Activated naive CD4-positive, alpha-beta T cell treated with anti-CD3 and anti-CD28 coated beads, Interleukin-2, amount 50 U/mL, for 72 hours (primary cell): Measurements from ENCODE around the gene ENTPD5. TPM values are rescaled to one million over a fixed set of nuclear protein-coding genes. Genes with fewer than 3 reads are reported as not detected.
"Not testable (repeated sequence)": the region's sequence is repeated elsewhere in the genome, so short reads cannot be mapped to it uniquely, and the experiment has no call there.

Experiments
- ATAC-seq, 2 donors: fragments of 150-1000 bp; cut with Tn5 transposase; 2 replicates each; pipeline ENCODE4 v1.10.0; 2021; ENCODE audit warnings: mild to moderate bottlenecking in 2 of 2, moderate library complexity in 2 of 2
- DNase-seq, 2 donors: peaks; one replicate each; pipeline ENCODE4 v3.0.0; 2021 to 2022; ENCODE audit warnings: low spot score in 2 of 2
- H3K27ac Mint-ChIP-seq, 2 donors: one replicate each; pipeline ENCODE4 v1.8.0; 2022; ENCODE audit warnings: mild to moderate bottlenecking in 2 of 2, mixed read lengths in 2 of 2
- H3K36me3 Mint-ChIP-seq, 2 donors: one replicate each; pipeline ENCODE4 v1.8.0; 2022; ENCODE audit warnings: mixed read lengths in 2 of 2
- H3K9me3 Mint-ChIP-seq, 2 donors: one replicate each; pipeline ENCODE4 v1.8.0; 2022; ENCODE audit warnings: mixed read lengths in 2 of 2
- total RNA-seq, 2 donors: library from RNA; stranded (reverse); gene quantifications; one replicate each; pipeline ENCODE4 v1.2.3, GENCODE V29; 2022

ENTPD5 gene
- total RNA-seq, 2 donors from 2014 or later: 3.1 to 14.4 TPM

DNA sequence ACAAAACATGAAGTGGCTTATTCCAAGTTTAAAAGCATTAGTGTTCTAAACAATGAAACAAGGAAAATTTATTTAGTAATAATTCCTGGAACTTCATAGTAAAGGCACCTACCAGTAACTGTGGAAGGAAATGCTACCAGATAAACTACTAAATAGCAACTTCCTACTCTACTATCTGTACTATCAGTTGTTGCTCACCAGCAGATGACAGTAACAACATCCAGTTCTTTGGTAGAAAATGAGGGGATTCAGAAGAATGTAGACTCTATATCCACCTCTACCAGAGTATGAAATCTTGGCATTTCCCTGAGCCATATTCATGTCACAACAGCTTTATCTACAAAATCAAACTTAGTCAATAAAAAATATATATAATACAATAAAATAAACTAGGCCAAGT is 3.1 kb downstream of the ENTPD5 start:
- DNase-seq (no peak), ATAC-seq (no peak)
- Mint-ChIP-seq H3K36me3 (peaks cover 0 to 4% of the 10 kb centered on the region in 2 donors), H3K27ac (no peak overlapping the region), H3K9me3 (no peaks in the 10 kb centered on the region)

DNA sequence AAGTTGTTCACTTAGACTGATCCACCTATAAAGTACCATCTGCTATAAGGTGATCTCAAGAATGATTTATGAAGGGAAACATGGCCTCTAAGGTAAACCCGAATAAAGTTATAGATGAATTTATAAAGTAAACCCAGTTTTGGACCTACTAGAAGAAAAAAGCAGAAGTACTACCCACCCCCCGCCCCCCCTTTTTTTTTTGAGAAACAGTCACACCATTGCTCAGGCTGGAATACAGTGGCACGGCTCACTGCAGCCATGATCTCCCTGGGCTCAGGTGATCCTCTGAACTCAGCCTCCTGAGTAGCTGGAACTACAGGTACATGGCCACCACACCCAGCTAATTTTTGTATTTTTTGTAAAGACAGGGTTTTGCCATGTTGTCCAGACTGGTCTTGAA is 3.9 kb downstream of the ENTPD5 start:
- no peak for DNase-seq
- no peak for ATAC-seq
- H3K9me3 Mint-ChIP-seq: no peaks in the 10 kb centered on the region
- H3K36me3 Mint-ChIP-seq: peaks cover 0 to 4% of the 10 kb centered on the region in 2 donors
- H3K27ac Mint-ChIP-seq: no peak overlapping the region

DNA sequence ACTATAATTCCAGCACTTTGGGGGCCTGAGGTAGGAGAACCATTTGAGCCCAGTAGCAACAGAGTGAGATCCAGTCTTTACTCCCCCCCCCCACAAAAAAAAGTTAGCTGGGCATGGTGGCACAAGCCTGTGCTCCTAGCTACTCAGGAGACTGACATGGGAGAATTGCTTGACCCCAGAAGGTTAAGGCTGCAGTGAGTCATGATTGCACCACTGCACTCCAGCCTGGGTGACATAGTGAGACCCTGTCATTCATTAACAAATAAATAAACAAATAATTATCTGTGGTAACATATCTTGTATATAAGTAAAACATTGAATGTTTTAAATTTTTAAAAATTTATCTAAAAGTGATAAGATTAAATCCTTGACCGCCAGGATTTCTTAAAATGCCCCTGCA is 4.8 kb downstream of the ENTPD5 start:
- no peak for ATAC-seq
- Mint-ChIP-seq H3K36me3 (peaks cover 0 to 4% of the 10 kb centered on the region in 2 donors), H3K27ac (no peak overlapping the region), H3K9me3 (no peaks in the 10 kb centered on the region)
- DNase-seq: no peak

DNA sequence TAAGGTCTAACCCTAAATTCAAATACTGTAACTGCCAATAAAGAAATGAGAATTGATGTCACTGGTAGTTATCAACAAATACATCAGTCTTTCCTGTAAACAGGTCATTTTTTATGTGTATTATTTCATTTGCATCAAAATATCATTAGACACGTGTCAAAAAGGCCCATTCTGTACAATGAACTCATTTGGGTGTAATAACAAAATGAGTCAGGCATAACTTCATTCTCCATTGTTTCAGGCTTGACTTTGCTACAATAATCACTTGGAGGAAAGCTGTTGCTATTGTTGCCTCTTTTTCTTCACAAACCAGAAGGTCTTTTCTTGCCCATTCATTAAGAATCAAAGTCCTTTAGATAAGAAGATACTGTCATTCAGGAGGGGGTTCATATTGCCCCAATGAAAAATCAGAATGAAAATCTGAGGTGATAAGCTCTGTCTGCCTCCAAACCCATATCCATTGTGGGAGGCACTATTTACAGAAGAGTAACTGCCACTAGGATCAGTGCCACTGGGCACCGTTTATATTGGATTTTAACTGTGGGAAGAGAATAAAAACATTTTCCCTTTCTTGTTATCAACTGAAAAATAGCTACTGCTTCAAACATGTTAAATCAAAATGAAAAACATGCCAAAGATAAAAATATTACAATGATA is 10.1 kb downstream of the ENTPD5 start:
- ATAC-seq (no peak), DNase-seq (no peak)
- no peak overlapping the region for H3K27ac Mint-ChIP-seq
- peaks cover 0 to 4% of the 10 kb centered on the region in 2 donors for H3K36me3 Mint-ChIP-seq
- no peaks in the 10 kb centered on the region for H3K9me3 Mint-ChIP-seq

DNA sequence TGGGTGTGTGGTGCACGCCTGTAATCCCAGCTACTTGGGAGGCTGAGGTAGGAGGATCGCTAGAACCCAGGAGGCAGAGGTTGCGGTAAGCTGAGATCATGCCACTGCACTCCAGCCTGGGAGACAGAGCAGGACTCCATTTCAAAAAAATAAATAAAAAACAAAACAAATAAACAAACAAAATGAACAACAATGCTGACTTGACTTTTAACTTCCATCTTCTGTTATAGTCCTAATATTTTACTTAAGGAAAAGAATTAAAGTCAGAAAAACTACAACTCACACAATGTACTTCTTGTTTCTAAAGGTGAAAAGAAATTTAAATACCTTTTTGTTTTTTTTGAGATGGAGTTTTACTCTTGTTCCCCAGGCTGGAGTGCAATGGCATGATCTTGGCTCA is 13.4 kb downstream of the ENTPD5 start:
- not testable (repeated sequence) for H3K36me3 Mint-ChIP-seq, H3K27ac Mint-ChIP-seq, H3K9me3 Mint-ChIP-seq, DNase-seq, ATAC-seq

DNA sequence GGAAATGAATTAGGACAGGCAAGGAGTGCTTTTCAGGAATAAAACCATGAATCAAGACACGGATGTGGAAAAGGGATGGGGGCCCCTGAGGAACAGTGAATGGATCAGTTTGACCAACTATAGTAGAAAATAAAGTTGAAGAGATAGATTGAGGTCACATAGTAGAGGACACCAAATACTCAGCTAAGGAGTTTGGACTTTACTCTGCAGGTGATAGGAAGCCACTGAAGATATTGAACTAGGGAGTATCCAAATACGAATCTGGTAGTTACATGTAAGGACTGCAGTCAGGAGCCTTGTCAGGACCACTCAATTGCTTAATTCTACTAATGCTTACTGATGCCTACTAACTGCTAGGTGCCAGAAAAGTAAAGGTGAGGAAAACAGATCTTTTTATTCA is 20.4 kb downstream of the ENTPD5 start:
- no peak for ATAC-seq
- Mint-ChIP-seq H3K9me3 (no peaks in the 10 kb centered on the region), H3K27ac (no peak overlapping the region), H3K36me3 (no peaks in the 10 kb centered on the region)
- DNase-seq: no peak

DNA sequence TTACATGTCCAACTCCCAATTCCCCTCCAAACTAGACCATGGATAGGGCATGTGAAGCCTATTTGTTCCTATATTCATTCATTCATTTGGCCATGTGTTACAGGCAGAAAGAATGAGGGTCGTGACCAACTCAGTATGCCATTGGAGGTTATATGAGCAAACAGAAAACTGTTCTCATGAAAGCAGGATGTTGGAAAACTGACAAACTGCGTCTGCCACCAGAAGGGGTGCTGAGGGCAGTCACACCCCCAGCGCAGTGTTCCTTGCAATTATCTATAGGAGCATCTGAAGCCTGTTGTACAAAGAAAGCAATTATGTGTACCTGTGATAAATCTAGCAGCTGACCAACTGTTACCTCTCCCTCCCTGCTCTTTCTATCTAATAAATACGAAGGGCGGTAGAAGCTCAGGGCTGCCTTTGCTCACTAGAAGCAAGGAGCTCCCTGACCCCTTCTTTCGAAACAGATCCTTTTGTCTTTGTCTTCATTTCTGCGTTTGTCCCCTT is 21.1 kb downstream of the ENTPD5 start:
- ATAC-seq (no peak), DNase-seq (no peak)
- Mint-ChIP-seq H3K9me3 (no peaks in the 10 kb centered on the region), H3K27ac (no peak overlapping the region), H3K36me3 (no peaks in the 10 kb centered on the region)

DNA sequence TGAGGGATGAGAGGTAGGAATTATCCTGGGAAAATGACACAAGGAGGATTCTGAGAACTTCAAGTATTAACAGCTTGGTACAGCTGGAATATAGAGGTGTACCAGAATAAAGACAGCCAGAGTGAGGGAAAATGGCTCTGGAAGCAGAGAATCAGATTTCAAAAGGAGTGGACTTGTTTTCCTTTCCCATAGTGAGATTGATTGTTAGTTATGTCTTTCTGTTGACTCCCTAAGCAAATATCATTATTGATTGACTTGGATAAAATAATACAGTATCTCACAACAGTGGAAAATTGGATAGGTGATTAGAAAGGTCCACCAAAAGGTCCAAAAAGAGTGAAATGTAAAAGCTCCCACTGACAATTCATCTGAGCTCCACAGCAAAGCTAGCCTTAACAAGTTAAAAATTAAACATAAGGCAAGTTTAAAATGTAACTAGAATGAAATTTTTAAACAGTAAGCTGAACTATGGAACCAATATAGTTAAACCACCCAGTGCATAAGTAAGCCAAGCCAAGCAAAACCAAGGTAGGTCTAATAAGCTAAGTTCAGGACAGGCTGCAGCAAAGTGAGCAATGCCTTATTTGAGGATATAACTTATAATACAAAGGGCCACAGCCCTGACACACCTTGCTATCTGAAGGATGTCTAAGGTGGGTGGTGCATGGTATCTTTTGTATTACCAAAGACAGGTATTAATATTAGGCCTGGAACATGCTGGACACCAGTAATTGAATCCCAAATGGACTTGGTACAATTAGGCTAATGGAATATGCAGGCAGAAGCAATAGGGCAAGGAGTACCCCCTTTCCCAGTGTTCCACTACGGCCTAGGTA is 21.8 kb downstream of the ENTPD5 start:
- Mint-ChIP-seq H3K36me3 (no peaks in the 10 kb centered on the region), H3K27ac (no peak overlapping the region), H3K9me3 (no peaks in the 10 kb centered on the region)
- ATAC-seq (no peak), DNase-seq (no peak)

DNA sequence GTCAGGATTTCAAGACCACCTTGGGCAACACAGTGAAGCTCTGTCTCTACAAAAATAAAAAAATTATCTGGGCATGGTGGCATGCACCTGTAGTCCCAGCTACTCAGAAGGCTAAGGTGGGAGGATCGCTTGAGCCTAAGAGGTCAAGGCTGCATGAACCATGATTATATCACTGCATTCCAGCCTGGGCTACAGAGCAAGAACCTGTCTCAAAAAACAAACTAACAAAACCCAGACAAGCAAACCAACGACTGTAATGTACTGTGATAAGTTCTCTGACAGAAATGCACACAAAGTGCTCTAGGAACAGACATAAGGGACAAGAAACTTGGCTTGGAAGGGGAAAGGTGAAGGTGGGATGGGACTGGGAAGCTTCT is 22.4 kb downstream of the ENTPD5 start:
- DNase-seq (no peak), ATAC-seq (no peak)
- no peak overlapping the region for H3K27ac Mint-ChIP-seq
- H3K9me3 Mint-ChIP-seq: no peaks in the 10 kb centered on the region
- H3K36me3 Mint-ChIP-seq: no peaks in the 10 kb centered on the region

DNA sequence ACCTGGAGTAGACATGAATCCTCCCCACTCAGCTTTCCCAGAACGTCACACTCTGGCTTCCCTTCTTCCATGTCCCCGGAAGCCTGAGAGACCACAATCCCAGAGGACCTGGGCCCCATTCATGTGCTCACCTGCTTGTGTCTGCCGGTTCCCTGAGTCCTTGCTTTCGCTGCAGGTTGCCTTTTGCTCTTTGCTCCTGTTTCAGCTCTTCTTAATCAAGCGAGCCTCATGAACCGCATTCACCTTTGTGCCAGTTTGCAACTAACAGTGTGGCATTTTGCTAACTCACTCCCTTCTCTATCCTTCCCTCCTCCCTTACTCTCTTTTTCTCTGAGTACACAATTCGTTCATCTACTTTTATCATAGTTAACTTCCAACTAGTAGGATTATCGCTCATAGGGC is 23.1 kb downstream of the ENTPD5 start:
- Mint-ChIP-seq H3K9me3 (no peaks in the 10 kb centered on the region), H3K36me3 (no peaks in the 10 kb centered on the region), H3K27ac (no peak overlapping the region)
- DNase-seq: no peak
- no peak for ATAC-seq

DNA sequence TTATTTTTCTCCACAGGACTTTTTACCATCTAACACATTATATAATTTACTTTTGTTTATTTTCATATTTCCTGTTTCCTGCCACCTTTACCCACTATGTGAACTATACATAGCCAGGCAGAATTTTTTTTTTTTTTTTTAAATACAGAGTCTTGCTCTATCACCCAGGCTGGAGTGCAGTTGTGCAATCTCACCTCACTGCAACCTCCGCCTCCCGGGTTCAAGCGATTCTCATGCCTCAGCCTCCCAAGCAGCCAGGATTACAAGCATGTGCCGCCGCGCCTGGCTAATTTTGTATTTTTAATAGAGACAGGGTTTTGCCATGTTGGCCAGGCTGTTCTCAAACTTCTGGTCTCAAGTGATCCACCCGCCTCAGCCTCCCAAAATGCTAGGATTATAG is 24.2 kb downstream of the ENTPD5 start:
- not testable (repeated sequence) for DNase-seq, H3K27ac Mint-ChIP-seq, ATAC-seq, H3K9me3 Mint-ChIP-seq, H3K36me3 Mint-ChIP-seq

DNA sequence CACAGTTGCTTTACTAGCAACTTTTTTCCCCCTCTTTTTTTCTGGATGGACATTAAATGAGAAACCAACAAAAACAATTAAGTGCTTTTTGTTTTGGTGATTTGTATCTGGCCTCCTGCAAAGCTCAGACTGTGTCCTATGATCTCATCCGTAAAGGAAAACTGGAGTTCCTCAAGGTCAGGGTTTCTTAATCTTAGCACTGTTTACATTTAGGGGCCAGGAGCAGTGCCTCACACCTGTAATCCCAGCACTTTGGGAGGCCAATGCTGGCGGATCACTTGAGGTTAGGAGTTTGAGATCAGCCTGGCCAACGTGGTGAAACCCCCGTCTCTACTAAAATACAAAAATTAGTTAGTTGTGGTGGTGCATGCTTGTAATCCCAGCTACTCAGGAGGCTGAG is 28.0 kb downstream of the ENTPD5 start:
- no peak for ATAC-seq
- Mint-ChIP-seq H3K9me3 (no peaks in the 10 kb centered on the region), H3K36me3 (no peaks in the 10 kb centered on the region), H3K27ac (no peak overlapping the region)
- DNase-seq: no peak

DNA sequence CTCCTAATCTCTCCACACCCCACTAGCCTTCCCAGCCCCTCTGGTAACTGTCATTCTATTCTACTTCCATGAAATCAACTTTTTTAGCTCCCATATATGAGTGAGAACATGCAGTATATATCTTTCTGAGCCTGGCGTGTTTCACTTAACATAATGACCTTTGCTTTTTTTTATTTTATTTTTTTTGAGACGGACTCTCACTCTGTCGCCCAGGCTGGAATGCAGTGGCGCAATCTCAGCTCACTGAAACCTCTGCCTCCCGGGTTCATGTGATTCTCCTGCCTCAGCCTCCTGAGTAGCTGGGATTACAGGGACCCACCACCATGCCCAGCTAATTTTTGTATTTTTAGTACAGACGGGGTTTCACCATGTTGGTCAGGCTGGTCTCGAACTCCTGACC is 30.4 kb downstream of the ENTPD5 start:
- not testable (repeated sequence) for H3K36me3 Mint-ChIP-seq, H3K27ac Mint-ChIP-seq, H3K9me3 Mint-ChIP-seq, ATAC-seq, DNase-seq

DNA sequence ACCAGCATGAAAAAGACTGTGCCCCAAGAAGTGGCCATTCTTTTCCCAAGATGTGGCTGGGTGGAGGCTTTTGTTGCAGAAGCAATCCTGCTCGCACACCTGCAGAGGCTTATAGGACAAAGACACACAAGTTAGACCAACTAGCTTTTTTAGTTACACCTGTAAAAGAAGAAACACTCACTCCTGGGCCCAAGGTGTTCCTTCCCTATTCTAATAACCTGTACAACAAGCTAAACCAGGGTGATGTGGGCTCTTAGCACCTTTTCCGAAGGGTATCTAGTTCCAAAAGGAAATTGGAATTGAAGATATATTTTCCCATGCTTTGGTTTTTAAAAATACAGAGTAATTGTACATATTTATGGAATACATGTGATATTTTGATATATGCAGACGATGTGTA is 31.0 kb downstream of the ENTPD5 start:
- Mint-ChIP-seq H3K27ac (no peak overlapping the region), H3K36me3 (peaks cover 0 to 9% of the 10 kb centered on the region in 2 donors), H3K9me3 (no peaks in the 10 kb centered on the region)
- DNase-seq (no peak), ATAC-seq (no peak)

DNA sequence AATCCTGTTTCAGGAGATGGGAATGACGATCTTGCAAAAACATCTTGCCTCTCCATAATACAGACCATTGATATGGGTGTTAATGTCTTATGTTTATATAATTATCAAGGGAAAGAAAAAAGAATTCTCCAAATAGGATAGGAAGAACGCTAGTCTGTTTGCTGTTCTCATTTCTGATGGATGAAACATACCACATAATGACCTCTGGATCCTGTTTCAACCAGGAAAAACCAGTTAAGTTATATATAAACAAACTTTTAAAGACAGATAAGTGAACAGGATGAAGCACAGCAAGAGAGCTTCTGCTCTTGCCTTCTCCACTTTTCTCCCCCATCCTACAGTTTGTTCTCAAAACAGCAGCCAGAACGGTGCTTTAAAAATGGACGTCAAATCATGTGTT is 41.2 kb downstream of the ENTPD5 start:
- Mint-ChIP-seq H3K9me3 (no peaks in the 10 kb centered on the region), H3K27ac (peak overlapping the region in 1 of 2 donors; percentile 29), H3K36me3 (no peaks in the 10 kb centered on the region)
- ATAC-seq (no peak), DNase-seq (no peak)

DNA sequence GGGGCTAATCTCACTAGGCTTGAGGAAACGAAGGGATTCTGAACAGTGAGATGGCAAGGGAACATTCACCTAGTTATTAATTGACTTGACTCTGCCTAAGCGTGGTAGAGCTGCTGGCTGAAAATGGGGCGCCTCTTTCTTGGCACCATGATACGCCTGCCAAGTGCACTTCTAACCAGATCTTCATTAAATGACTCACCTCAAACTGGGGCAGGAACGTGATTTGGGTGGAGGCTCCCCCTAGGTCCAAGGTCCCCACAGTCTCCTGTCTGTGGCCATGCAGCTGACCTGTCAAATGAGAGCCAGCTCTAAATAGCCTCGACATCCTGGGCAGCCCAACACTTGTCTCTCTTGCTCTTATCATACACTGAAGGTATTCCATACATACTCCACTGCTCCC is 43.0 kb downstream of the ENTPD5 start:
- Mint-ChIP-seq H3K27ac (no peak overlapping the region), H3K36me3 (no peaks in the 10 kb centered on the region), H3K9me3 (no peaks in the 10 kb centered on the region)
- ATAC-seq (no peak), DNase-seq (no peak)

DNA sequence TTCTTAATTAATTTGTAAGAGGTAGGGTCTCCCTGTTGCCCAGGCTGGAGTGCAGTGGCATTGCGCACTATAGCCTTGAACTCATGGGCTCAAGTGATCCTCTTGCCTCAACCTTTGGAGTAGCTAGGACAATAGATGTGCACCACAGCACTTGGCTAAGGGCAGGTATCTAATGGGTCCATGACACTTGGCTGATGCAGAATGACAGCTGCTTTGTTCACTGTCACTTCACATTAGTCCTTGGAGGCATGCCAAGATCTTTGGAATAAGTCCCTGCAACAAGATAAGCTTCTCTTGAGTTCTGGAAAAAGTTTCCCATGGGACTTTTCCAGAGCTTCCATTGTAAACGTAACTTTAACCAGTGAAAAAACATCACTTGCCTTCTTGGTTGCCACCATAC is 45.6 kb downstream of the ENTPD5 start:
- DNase-seq: no peak
- H3K27ac Mint-ChIP-seq: no peak overlapping the region
- no peaks in the 10 kb centered on the region for H3K36me3 Mint-ChIP-seq
- no peak for ATAC-seq
- H3K9me3 Mint-ChIP-seq: no peaks in the 10 kb centered on the region

DNA sequence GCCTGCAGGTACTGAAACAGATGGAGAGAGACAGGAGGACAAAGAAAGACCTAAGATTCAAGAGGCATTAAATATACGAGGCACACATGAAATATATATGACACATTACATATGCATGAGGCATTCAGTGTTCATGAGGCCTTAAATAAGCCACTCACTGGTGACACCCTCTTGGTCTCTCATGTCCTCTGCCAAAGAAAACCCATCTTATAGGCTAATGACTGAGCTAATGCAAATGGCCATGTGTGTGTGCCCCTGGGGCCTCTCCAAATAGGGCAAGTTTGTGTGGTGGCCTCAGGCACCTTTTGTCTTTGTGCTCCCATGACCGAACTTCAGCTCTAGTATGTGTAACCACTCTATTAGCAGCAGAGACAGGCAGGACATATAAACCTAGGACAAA is 50.2 kb downstream of the ENTPD5 start:
- Mint-ChIP-seq H3K9me3 (no peaks in the 10 kb centered on the region), H3K27ac (no peak overlapping the region), H3K36me3 (no peaks in the 10 kb centered on the region)
- no peak for DNase-seq
- no peak for ATAC-seq
